Measurements from ENCODE around the gene ITGA2.

ITGA2 gene

DNA sequence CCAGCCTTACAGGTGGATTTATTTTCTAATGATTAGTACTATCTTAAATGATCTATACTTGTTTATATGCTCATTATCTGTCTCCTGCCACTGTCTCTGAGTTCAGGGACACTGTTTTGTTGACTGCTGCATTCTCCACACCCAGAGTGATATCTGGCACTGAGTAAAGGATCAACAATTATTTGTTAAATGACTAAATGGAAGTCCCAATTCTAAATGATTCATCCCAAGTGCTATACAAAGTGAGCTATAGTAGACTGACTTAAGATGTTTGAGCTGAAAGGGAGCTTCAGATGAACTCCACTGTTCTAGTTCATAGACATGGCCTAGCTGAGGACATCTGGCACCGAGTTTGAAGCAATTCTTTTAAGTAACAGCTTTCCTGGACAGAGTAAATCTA, 40.5 kb downstream of the ITGA2 start:
- TF ChIP-seq, protein P1, sequence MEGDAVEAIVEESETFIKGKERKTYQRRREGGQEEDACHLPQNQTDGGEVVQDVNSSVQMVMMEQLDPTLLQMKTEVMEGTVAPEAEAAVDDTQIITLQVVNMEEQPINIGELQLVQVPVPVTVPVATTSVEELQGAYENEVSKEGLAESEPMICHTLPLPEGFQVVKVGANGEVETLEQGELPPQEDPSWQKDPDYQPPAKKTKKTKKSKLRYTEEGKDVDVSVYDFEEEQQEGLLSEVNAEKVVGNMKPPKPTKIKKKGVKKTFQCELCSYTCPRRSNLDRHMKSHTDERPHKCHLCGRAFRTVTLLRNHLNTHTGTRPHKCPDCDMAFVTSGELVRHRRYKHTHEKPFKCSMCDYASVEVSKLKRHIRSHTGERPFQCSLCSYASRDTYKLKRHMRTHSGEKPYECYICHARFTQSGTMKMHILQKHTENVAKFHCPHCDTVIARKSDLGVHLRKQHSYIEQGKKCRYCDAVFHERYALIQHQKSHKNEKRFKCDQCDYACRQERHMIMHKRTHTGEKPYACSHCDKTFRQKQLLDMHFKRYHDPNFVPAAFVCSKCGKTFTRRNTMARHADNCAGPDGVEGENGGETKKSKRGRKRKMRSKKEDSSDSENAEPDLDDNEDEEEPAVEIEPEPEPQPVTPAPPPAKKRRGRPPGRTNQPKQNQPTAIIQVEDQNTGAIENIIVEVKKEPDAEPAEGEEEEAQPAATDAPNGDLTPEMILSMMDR (IDR thresholded peaks at IDR 0.05; ENCODE audit: control extremely low read depth, extremely low read depth, low read depth, missing control alignments): no peak
- ChIA-PET CTCF (interaction anchor here (1.5 kb wide), 1 partner anchor 120 kb away, joined by 3 read pairs; no protein-coding TSS in a partner anchor), POLR2A (no interaction called here)
- no peak for DNase-seq (ENCODE audit: extremely low spot score)

DNA sequence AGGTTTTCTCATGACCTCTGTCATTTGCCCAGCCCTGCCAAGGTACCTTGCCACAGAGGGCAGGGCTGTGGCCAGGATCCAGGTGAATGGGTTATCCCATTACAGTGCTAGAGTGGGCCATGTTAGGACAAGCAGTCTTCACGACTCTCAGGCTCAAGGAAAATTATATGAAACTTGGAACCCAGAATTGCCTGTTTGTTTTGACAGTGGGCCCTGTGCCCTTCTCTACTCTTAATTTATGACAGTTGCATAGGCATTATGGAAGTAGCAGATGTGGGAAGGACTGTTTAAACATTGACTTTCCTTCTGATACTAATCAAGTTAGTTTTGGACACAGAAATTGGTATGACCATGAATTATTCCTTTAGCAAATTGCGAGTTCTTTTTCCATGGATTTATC, 41.7 kb downstream of the ITGA2 start:
- DNase-seq (ENCODE audit: extremely low spot score): no peak
- CTCF ChIA-PET: interaction anchor here (1.0 kb wide), 1 partner anchor 59 kb away, joined by 3 read pairs; no protein-coding TSS in a partner anchor
- TF ChIP-seq, protein P1 (IDR thresholded peaks at IDR 0.05; ENCODE audit: control extremely low read depth, extremely low read depth, low read depth, missing control alignments): no peak
- POLR2A ChIA-PET: no interaction called here

DNA sequence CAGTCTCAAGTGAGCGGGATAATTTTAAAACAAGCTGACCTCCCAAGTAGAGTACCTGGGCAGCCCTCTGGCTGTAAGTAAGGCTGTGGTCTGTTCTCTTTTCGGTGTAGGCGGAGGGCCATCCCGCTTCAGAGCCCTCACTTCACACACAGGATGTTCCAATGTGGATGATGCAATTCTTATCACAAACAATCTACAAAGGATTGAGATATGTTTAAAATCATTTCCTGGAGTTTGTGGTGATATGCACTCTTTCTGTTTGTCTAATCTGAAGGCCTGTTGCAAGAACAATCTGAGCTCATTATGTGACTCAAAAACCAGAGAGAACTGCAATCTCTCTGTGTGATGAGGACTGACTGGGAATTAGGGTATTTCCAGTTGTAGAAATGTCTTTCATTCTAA, 42.5 kb downstream of the ITGA2 start:
- TF ChIP-seq, protein P1 (IDR thresholded peaks at IDR 0.05; ENCODE audit: control extremely low read depth, extremely low read depth, low read depth, missing control alignments): no peak
- DNase-seq (ENCODE audit: extremely low spot score): no peak
- POLR2A ChIA-PET: no interaction called here
- CTCF ChIA-PET: interaction anchor here (1.0 to 1.7 kb wide), 3 partner anchors 8 to 83 kb away, joined by 3 to 7 read pairs (median 5); no protein-coding TSS in a partner anchor

DNA sequence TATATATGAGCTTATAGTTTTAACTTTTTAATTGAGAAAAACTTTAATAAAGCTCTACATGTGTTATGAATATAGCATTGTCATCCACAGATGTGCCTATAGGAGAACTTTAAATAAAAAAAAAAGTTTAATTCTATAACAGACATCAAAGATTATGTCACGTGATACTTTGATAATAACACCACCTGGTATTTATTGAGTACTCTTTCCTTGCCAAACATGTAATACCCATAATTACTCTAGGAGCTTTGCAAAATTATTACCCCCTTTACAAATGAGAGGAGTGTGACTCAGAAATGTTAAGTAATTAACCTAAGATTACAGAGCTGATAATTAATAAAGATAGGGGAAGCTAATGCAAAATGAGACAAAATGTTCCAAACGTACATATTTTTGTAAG, 43.0 kb downstream of the ITGA2 start:
- CTCF ChIA-PET: interaction anchor here (1.3 to 1.7 kb wide), 2 partner anchors 8 to 84 kb away, joined by 5 to 7 read pairs; no protein-coding TSS in a partner anchor
- TF ChIP-seq, protein P1 (IDR thresholded peaks at IDR 0.05; ENCODE audit: control extremely low read depth, extremely low read depth, low read depth, missing control alignments): no peak
- POLR2A ChIA-PET: no interaction called here
- no peak for DNase-seq (ENCODE audit: extremely low spot score)

DNA sequence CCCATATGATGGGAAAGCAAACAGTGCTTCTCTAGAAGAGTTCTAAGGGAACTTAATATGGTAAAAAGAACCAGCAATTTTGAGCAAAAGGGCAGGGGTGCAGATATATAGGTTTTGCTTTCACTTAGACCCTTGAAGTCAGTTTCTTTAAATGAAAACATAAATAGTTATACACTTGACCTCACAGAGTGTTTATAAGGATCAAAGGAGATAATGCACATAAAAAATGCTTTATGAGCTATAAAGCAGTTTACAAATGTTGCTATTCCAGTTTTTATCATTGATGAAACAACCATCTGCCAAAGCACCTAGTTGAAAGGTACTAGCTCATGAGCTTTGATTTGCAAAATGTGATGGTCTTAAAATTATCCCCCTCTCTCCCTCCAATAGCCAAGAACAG, 45.7 kb downstream of the ITGA2 start:
- ChIA-PET POLR2A (no interaction called here), CTCF (interaction anchor here (1.1 to 2.4 kb wide), 7 partner anchors 9 to 86 kb away, joined by 3 to 12 read pairs (median 6); no protein-coding TSS in a partner anchor)
- TF ChIP-seq, protein P1 (IDR thresholded peaks at IDR 0.05; ENCODE audit: control extremely low read depth, extremely low read depth, low read depth, missing control alignments): no peak
- no peak for DNase-seq (ENCODE audit: extremely low spot score)

DNA sequence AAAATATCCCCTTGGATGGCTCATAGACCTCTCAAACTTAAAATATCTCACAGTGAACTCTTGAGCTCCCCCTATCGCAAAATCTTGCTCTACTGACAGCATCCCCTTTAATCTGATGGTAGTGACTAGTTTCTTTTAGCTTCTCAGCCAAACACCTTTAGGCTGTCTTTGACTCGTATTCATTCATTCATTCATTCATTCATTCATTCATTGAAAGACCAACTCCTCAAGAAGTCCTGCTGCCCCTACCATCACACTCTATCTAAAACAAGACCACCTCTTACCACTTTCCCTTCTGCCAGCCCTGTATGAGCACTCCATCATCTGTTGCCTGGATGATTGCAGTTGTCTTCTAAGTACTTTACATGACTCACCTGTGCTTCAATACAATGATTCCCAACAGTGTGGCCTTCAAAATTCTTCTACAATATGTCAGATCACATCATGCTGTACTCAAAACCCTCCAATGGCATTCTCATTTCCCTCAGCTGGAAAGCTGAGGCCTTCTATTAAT, 46.8 kb downstream of the ITGA2 start:
- TF ChIP-seq, protein P1 (IDR thresholded peaks at IDR 0.05; ENCODE audit: control extremely low read depth, extremely low read depth, low read depth, missing control alignments): peak; percentile 34
- POLR2A ChIA-PET: no interaction called here
- DNase-seq (ENCODE audit: extremely low spot score): peak; percentile 26
- CTCF ChIA-PET: interaction anchor here (1.0 to 2.4 kb wide), 9 partner anchors 8 to 87 kb away, joined by 3 to 12 read pairs (median 3); no protein-coding TSS in a partner anchor
